GM19397 (cell line): Measurements from ENCODE around the gene DMXL1.

Experiments used
- ATAC-seq: cut with Tn5 transposase; IDR thresholded peaks from one replicate; pipeline ENCODE4 v1.9.1; 2021; ENCODE audit warnings: mild to moderate bottlenecking, moderate library complexity; ENCODE audit not compliant: unreplicated experiment

The DMXL1 gene

DNA sequence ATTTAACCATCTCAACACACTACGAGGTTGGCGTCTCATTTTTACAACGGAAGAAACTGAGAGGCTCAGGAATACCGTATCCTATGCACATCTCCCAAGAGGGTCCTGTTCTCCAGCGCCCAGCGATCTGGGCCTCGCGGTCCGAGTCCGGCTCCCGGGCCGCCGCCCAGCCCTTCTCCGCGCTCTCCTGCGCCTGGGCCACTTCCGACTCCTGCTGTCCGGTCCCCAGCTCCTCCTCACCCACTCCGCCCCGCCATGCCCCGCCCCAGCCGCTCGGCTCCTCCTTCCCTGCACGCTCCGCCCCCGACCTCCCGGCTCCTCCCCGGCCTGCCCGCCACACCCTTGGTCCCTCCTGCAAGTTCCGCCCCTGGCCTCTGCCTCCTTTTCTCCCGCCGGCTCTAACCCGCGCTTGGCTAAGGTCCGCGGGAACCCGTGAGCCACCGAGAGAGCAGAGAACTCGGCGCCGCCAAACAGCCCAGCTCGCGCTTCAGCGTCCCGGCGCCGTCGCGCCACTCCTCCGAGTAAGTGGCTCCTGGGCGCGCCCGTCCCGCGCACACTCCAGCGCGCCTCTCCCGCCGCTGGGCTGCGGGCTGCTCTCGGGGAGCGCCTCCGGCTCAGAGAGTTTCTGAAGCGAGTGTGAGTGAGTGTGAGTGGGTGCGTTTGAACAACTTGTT lies 197.6 kb downstream of the DMXL1 start:
- ATAC-seq, result peak; percentile 92

GRCh38 chr5:119269061-119269944 lies 198.4 kb downstream of the DMXL1 start:
- peak; percentile 4 for ATAC-seq

GRCh38 chr5:119270121-119270565 lies 199.3 kb downstream of the DMXL1 start:
- ATAC-seq, result no peak

DNA sequence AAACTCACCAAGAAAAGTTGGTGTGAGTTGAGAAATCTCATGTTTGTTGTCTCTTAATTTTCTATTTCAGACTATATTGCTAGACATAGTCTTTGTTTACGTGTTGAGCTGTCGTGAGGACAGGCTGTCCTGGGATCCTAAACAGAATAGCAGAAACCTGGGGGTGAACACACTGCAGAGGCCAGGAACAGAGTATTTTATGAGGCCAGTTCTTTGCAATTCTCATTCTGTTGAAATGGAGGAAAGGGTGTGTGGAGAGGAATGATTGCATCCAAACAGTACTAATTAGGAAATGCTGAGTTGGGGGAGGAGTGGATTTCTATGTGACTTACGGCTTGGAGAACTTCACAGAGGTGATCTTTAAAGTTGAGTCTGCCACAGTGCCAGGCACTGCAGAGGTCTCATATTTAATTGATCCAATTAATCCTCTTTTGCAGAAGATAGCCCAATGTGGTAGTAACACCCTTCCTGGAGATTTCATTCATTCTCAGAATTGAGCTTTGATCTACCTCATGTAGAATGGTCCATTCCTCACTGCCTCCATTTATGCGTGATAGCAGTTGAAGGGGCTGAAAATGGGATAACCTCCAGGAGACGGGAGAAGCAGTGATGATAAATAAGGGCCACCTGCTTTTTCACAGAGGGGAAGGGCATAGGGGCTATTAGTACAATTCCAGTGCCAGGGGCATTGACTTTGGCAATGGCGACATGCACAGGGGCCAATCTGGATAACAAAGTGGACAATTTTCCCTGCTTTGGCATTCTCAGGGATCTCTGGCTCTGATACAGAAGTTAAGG lies 200.3 kb downstream of the DMXL1 start:
- ATAC-seq, result no peak

DNA sequence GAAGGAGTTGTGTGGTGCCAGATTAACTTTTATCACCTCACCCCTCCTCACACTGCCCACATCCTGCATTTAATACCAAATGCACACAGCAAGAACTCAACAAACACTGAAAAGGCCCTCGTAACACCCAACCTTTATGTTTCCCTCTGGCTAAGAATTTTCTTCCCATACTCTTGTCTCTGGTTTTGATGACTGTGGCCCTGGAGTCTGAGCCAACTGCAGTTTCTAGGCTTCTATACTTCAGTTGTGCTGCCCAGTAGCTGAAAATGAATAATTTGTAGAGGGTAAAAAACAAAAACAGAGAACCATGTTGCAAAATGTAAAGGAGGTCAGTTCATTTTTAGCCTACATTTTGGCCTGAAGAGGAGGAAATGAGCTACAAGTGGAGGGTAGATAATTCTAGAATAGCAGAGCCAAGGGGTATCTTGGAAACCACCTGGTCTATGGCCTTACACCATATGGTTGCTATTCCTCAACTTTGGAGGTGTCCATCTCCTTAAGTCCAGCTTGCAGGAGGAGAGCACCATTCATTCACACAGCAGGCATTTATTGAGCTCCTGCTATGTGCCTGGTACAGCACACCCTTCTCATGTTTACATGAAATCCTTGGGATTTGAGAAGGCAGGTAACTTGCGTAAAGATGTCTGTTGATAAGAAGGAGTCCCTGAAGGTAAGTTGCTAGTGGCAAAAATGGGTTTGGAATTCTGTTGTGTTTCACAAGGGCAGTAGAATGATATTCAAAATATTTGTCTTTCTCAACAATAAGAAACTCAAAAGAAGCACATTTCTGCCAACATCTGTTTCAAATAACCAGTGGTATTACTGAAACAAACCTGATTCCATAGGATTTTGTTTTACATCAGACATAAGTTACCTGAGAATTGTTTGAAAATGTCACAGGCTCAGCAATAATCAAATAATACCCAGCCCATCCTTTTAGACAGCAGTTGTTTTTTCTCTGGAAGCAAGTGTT lies 201.2 kb downstream of the DMXL1 start:
- no peak for ATAC-seq

- ATAC-seq, result no peak
Measured at GRCh38 chr5:119273391-119273839, 202.5 kb downstream of the DMXL1 start.

DNA sequence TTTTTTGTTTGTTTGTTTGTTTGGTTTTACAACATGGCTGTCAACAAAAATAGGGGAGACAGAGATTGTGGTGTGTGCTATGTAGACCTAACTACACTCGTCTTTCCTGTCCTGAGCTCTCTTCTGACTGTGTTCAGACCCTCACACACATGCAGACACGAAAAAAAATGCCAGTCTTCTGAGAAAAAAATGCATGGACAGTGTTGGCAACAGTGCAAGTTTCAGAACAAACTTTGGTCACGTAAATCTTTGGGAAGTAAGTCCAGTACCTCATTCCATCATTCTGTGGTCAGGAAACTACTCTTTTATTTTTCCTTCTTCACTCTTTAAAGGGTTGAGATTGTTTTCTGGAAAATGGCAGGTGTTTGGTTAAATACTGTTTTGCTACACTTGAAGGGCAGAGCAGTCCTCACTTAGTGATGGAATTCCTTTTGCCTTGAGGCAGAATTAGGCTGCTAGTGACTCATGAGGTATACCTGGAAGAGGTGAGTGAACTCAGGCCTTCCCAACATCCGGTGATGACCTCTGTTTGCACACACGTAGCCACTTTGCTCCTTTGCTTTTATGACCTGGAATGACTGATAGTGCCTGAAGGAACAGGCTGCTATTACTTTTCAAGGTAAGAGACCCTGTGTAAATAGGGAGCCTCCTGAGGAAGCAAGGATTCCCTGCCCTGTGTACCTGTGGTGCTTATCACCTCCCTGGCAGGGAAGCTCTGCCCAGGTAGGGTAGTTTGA lies 203.3 kb downstream of the DMXL1 start:
- no peak for ATAC-seq

GRCh38 chr5:119274767-119275130 lies 203.9 kb downstream of the DMXL1 start:
- peak; percentile 24 for ATAC-seq

GRCh38 chr5:119275146-119275545 lies 204.3 kb downstream of the DMXL1 start:
- peak; percentile 7 for ATAC-seq

- ATAC-seq, result peak; percentile 83
Measured at GRCh38 chr5:119275601-119276173, 204.8 kb downstream of the DMXL1 start.

DNA sequence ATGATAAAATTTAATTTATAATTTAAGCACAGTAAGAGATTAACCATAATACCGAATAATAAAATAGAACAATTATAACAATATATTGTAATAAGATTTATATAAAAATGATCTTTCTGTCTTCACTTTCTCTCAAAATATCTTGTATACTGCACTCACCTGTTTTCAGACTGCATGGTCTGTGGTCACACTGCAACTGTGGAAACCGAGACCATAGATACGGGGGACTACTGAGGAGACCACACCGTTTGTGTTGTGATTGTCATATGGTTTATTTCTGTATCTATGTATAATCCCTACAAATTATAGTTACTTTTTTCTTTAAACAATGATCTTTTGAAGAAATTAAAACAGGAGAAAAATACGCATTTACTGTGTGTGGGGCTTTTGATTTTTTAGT lies 206.1 kb downstream of the DMXL1 start:
- no peak for ATAC-seq

DNA sequence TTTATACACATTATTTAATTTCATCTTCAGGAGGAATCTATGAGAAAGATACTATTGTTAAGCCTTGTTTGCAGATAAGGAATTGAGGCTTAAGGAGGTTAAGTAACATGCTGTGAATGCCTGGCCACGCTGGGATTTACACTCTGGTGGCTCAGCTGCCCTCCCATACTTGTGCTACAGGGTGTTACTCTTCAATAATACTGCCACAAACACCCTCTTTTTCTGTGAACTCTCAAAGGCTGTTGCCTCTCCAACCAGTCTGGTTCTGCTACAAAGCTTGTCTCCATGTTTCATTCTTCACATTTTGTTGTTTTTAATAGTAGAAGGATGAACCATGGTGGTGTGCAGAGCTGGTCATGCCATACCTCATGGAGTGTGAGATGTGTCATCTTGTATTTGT lies 208.2 kb downstream of the DMXL1 start:
- ATAC-seq, result no peak

DNA sequence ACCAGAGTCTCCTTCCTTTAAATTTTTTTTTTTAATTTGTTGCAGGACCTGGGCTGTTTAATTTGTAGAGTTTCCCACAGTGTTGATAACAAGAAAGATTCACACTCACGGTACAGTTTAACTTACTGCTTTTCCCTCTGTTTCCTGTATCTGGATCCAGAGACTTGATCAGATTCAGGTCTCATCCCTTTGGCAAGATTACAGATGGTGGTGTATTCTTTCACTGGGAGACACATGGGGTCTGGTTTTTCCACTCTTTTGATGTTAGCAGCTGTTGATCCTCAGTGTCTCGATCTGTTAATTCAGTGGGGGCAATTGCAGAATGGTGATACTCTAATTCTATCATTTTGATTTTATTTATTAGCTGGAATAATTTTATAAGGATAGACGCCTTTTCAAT lies 209.5 kb downstream of the DMXL1 start:
- no peak for ATAC-seq

DNA sequence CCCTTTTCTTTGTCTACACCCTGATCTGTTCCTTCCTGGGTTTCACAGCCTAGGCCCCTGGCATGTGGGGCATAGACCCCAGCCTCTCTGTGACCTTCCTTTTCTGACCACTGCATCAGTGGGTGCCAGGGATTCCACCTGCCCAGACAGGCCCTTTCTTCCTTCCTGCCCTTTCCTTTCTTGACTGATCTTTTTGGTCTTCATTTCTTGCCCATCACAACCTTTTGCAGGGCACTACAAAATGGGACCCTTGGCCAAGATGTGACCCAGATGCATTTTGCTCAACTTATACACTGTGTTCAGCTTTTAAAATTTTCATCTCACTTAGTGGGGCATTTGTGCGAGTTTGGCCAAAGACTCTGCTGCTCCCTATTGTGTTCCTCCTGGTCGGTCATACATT lies 211.7 kb downstream of the DMXL1 start:
- no peak for ATAC-seq

DNA sequence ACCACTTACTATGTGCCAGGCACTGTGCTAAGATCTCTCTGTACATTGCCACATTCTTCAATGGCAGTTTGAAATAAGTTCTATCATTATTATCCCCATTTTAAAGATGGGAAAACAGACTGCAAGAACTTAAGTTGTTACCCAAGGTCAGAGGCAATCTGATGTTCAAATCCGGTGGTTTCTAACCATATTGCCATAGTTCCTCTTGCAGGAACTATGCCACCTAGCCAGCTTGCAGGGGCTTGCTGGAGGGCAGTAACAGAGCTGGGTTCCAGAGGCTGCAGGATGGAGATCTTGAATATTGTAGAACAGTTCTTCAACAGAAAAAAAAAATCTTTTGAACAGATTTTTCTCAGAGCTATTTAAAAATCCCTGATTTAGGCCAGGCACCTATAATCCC lies 213.1 kb downstream of the DMXL1 start:
- no peak for ATAC-seq

- no peak for ATAC-seq
Measured at GRCh38 chr5:119285070-119285916, 214.4 kb downstream of the DMXL1 start.

DNA sequence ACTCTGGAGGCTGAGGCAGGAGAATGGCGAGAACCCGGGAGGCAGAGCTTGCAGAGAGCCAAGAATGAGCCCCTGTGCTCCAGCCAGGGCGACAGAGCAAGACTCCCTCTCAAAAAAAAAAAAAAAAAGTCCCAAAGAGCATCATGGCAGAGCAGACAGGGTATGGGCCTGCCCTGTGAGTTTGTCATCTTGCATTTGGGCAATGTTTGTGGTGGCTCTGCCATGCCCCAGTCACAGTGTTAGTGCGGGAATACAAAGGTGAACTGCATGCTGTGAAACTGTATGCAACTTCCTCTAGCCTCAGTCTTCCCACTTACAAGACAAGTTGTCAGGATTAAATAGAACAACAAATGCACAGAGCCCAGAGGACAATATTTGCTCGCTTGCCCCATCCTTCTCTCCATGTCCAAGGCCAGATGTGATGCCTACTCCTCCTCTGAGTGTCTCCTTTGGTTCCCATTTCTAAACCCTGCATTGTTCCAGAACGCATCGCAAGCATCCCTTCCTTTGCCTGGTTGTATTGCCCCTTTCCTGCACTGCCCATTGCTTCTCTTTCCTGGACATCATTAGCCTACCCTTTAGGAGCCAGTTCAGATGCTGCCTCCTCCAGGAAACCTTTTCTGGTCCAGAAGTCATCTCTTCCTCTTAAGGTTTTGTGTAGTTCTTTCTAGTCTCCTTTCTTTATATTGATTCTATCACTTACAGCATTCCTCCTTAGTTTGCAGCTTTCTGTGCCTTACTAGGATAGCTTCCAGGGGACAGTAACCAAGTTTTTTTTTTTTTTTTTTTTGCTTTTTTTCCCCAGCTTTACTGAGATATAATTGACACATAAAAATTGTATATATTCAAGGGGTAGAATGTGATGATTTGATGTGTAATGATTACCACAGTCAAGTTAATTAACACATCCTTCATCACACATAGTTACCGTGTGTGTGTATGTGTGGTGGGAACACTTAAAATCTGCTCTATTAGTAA lies 215.9 kb downstream of the DMXL1 start:
- ATAC-seq, result no peak
